ENCODE data around the gene CCDC9B.
A peak's percentile ranks its signal among the peaks of the same experiment; 100 is the strongest.

Gene CCDC9B

DNA sequence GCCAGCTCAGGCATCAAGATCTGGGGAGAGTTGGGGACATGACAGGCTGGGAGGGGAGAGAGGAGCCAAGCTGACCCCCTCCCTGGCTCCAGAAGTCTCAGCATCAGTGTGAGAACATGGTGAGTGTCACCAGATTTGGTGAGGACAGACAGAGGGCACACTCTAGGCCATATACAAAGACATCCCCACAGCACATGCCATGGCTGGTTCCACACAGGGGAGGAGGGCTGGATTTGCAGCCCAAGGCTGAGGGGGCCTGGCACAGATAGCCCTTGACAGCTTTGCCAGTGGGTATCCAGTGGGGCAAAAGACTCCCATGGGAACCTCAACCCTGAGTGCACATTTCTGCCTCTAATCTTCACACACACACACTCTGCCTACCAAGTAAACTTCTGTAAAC lies 47.7 kb downstream of the CCDC9B start:
- no peak for DNase-seq (ENCODE audit: low read depth in 2 of 2)

DNA sequence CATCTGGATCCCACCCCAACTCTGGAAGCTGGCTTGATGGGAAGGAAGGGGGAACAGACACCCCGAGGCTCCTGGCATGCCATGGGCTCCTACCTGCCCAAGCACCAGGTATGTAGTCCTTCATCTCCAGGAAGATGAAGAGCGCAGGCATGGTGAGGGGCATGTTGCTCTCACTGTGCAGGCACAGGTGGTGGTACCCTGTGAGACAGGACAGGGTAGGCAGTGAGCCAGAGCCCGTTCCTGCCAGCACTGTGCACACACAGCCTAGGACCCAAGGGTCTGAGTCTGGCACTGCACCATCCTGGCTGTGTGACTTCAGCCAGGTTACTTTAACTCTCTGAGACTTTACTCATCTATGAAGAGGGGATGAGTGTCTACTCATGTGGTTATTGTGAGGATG lies 48.5 kb downstream of the CCDC9B start:
- DNase-seq (ENCODE audit: low read depth in 2 of 2): no peak

DNA sequence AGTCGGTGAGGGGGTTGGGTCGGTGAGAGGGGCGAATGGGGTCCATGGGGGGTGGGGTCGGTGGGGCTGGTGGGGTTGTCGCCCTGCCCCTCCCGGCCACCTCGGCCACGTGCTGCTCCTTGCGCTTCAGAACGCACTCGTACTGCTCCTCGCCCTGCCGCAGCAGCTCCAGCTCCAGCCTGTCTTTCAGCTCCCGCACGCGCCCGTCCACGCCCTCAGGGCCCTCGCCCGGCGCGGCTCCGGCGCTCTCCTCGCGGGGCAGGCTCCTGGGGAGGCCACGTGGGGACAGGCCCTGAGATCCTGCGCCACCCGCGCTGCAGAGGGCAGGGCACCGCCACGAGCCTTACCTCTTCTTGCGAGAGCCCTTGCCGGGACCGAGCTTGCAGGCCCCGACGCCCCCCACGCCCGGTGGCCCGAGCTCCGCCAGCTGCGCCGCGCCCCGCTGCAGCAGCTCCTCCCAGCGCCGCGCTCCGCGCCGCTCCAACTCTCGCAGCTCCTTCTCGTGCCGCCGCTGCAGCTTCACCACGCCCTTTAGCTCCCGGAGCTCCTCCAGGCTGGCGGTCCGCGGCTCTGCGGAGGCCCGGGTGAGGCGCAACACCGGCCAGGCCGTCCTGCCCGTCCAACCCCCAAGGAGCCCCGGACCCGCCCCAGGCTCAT lies 49.7 kb downstream of the CCDC9B start:
- no peak for DNase-seq (ENCODE audit: low read depth in 2 of 2)

- no peak for DNase-seq (ENCODE audit: low read depth in 2 of 2)
Measured at GRCh38 chr15:40290545-40290917, 50.2 kb downstream of the CCDC9B start.

- DNase-seq (ENCODE audit: low read depth in 2 of 2): no peak
Measured at GRCh38 chr15:40289140-40289775, 51.5 kb downstream of the CCDC9B start.

DNA sequence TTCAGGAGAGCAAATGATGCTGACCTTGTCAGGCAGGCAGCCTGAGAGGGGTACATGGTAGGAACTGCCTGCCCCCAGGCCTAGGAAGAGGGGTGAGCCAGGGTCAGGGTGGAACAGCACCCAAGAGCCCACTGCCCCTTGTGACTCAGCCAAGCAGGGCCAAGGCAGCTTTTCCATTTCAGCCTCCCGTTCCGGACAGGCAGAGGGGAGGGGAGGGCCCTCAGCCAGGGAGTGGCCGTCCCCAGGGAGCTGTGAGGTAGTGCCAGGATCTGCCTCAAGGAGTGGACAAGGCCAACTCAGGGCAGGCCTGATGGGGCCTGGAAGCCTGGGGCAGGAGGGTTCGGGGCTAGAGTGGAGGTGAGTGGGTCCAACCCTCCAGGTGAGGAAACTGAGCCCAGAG lies 52.8 kb downstream of the CCDC9B start:
- DNase-seq (ENCODE audit: low read depth in 2 of 2): no peak

GRCh38 chr15:40287505-40287904 lies 53.2 kb downstream of the CCDC9B start:
- DNase-seq (ENCODE audit: low read depth in 2 of 2): no peak

DNA sequence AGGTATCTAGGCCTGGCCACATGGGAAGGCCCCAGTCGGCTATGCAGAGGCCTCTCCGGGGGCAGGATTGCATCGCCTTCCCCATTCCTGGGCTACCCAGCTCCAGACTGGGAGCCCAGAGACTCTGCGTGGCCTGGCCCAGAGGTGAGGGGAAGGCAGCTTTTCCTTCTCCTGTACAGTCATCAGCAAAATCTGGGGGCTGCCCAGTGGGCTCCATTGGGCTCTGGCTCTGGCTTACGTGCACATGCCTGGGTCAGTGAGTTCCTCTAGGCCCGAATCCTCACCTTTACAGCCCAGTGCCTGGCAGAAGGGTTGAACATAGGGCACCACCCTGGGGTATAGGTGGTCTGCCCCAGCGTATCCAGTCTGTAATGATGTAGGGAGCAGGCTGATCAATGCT lies 53.9 kb downstream of the CCDC9B start:
- DNase-seq (ENCODE audit: low read depth in 2 of 2): no peak

DNA sequence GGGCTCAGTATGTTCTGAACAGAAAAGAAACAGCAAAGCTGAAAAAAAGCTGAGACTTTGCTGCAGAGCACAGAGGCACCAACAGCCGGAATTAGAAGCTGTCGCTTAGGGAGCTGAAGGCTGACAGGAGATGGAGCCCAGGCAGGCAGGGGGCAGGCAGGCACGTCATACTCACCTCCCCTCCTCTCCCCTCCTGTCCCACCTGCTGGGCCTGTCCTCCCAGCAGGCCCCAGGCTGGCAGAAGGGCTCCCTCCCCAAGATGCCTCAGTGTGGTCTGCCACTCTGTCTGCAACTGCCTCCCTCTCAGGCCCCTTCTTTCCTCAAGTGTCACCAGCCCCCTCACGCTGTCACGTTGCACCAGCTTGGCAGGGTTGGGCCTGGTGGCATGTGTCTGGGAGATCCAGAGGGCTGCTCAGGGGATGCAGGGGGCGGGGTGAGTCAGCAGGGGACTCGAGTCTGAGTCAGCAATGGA lies 54.6 kb downstream of the CCDC9B start:
- no peak for DNase-seq (ENCODE audit: low read depth in 2 of 2)

DNA sequence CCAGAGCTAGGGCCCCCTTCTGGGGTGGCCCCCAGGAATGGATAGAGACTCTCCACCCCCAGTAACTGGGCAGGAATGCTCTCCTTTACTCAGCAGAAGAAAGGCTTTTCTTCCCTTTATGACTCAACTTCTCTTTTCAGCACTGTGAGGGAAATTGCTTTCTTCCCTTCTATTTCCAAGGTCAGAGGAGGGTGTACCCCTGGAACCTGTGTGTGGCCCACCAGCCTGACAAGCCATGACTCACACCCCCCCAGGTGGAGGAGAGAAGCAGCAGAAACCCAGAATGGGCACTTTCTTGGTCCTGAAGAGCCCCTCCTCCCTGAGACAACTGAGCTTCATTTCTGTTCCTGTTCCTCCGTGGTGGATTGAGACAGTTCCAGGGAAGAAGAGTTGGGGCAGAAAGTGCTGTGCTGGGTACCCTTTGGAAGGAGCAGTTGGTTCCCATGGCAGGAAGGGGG lies 55.2 kb downstream of the CCDC9B start:
- DNase-seq (ENCODE audit: low read depth in 2 of 2): no peak

- DNase-seq (ENCODE audit: low read depth in 2 of 2): no peak
Measured at GRCh38 chr15:40285151-40285550, 55.6 kb downstream of the CCDC9B start.

DNA sequence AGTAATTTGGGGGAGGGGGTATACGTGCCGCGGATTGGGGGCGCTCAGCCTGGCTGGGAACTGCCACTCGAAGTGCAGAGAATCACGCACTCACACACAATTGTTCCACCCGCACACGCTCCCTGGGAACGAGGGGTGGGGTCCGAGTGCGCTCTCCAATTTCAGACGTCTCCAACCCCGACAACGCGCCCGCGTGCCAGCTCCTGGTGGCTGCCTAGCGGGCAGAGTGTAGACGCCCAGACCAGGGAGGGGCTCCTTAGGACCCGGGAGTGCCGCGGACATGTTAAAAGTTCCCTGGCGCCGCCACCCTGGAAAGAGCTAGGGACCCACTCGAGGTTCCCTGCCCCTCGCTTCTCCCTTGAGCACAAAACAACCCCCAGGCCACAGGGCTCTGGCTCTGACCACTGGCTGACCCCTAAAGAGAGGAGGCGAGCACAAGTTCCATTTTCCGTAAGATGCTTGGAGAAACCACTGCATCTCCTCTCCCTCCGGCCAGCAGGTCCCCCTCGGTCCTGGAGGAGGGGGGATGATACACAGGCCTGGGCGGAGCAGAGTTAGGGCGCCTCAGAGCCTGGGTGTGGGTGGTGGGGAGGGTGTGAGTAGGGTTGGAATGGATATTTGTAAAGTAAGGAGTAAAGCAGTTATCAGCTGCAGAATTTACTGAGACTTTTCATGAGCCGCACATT lies 57.0 kb downstream of the CCDC9B start:
- DNase-seq (ENCODE audit: low read depth in 2 of 2): no peak

- no peak for DNase-seq (ENCODE audit: low read depth in 2 of 2)
Measured at GRCh38 chr15:40282869-40283614, 57.7 kb downstream of the CCDC9B start, which contains the start of gene ANKRD63. Gene ANKRD63 (minus strand): TSS chr15:40283064. CDS start chr15:40282586, 478 bp downstream.

GRCh38 chr15:40282147-40282868 lies 58.4 kb downstream of the CCDC9B start:
- peak in 1 of 2 donors; percentile 31 for DNase-seq (ENCODE audit: low read depth in 2 of 2)

GRCh38 chr15:40281801-40282146 lies 59.0 kb downstream of the CCDC9B start:
- DNase-seq (ENCODE audit: low read depth in 2 of 2): no peak
